DOHH2 (cell line): ENCODE data around the gene OR5AN1.

Experiments
- H3F3A ChIP-seq: fragments of 200-600 bp; sonication (generic), shearing (Covaris generic); 2 replicates; pipeline ENCODE4 v1.6.0; 2016; ENCODE audit warnings: antibody characterized with exemption, mild to moderate bottlenecking; ENCODE audit not compliant: control insufficient read depth, insufficient read depth
- H3K27ac ChIP-seq: fragments of 200-600 bp; sonication (generic); 2 replicates; pipeline ENCODE4 v1.5.1; 2014; ENCODE audit warnings: low read depth, mild to moderate bottlenecking, low read length, moderate library complexity
- H3K27me3 ChIP-seq: fragments of 200-600 bp; sonication (generic); 2 replicates; pipeline ENCODE4 v1.6.1; 2014; ENCODE audit warnings: mild to moderate bottlenecking, low read length, mixed read lengths; ENCODE audit not compliant: control insufficient read depth
- H3K36me3 ChIP-seq: fragments of 200-600 bp; sonication (generic); 2 replicates; pipeline ENCODE4 v1.6.1; 2014; ENCODE audit warnings: mild to moderate bottlenecking, low read length, moderate library complexity, mixed read lengths; ENCODE audit not compliant: control insufficient read depth
- H3K4me1 ChIP-seq: fragments of 200-600 bp; sonication (generic); 2 replicates; pipeline ENCODE4 v1.6.1; 2014; ENCODE audit warnings: mild to moderate bottlenecking, low read length, mixed read lengths; ENCODE audit not compliant: control insufficient read depth
- H3K4me2 ChIP-seq: fragments of 200-600 bp; sonication (generic); 2 replicates; pipeline ENCODE4 v1.6.0; 2014; ENCODE audit warnings: mild to moderate bottlenecking, low read length, moderate library complexity
- H3K4me3 ChIP-seq: fragments of 200-600 bp; sonication (generic); 2 replicates; pipeline ENCODE4 v1.5.1; 2014; ENCODE audit warnings: mild to moderate bottlenecking, low read length, mixed read lengths
- H3K79me2 ChIP-seq: fragments of 200-600 bp; sonication (generic); 2 replicates; pipeline ENCODE4 v1.6.1; 2014; ENCODE audit warnings: mild to moderate bottlenecking, low read length, mixed read lengths; ENCODE audit not compliant: control insufficient read depth
- H3K9me2 ChIP-seq: fragments of 200-600 bp; sonication (generic); replicated peaks from 2 replicates; pipeline ENCODE4 v1.6.1; 2014; ENCODE audit warnings: mild to moderate bottlenecking, low read length, mixed read lengths; ENCODE audit not compliant: control insufficient read depth
- H3K9me3 ChIP-seq: fragments of 200-600 bp; sonication (generic); 2 replicates; pipeline ENCODE4 v1.6.1; 2014; ENCODE audit warnings: antibody characterized with exemption, low read length, mixed read lengths; ENCODE audit not compliant: control insufficient read depth, insufficient read depth
- H4K20me1 ChIP-seq: fragments of 200-600 bp; sonication (generic); 2 replicates; pipeline ENCODE4 v1.6.0; 2014; ENCODE audit warnings: low read depth, mild to moderate bottlenecking, antibody characterized with exemption, low read length, moderate library complexity; ENCODE audit not compliant: control insufficient read depth, insufficient read depth
- EZH2phosphoT487 ChIP-seq: fragments of 200-600 bp; sonication (generic); IDR thresholded peaks from 2 replicates; pipeline ENCODE4 v1.6.1; 2017; ENCODE audit warnings: borderline replicate concordance, mild to moderate bottlenecking, antibody characterized with exemption, low read length, moderate library complexity, mixed read lengths
- TF ChIP-seq, protein P1 (sequence below): fragments of 200-600 bp; sonication (generic); IDR thresholded peaks from one replicate; pipeline ENCODE4 v1.5.1; 2014; ENCODE audit warnings: antibody characterized with exemption, mild to moderate bottlenecking, low read depth, low read length; ENCODE audit not compliant: poor library complexity, severe bottlenecking

OR5AN1 gene, protein sequence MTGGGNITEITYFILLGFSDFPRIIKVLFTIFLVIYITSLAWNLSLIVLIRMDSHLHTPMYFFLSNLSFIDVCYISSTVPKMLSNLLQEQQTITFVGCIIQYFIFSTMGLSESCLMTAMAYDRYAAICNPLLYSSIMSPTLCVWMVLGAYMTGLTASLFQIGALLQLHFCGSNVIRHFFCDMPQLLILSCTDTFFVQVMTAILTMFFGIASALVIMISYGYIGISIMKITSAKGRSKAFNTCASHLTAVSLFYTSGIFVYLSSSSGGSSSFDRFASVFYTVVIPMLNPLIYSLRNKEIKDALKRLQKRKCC

DNA sequence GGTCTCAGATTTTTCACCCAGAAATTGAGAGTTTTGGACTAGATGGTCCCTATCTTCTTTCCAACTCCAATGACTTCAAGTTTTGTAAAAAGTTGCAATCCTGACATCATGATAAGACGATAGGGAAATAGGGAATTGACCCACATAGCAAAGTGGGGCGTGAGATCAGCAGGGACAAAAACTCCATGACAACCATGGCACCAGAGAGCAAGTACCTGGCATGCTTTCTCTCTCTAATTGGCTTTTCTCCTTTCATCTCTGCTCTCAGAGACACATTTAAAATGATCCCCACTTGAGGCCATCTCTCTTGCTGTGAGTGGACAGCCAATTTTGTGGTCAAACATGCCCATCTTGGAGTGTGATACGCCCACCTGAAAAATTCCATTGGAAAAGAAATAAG, at the start of gene OR5AN1:
TSS of gene OR5AN1 (plus strand) at position 301 of the 400 bp plus-strand sequence. CDS start 5,564 bp downstream, outside the sequence.
- Histone ChIP-seq H3K4me1 (no peaks in the 10 kb centered on the region), H3K4me3 (no peak within 1 kb of the TSS), H3K4me2 (no peak within 1 kb of the TSS), H3K9me2 (no peaks in the 10 kb centered on the region), H3F3A (no peaks in the 10 kb centered on the region), H3K27me3 (no peaks in the 10 kb centered on the region), H3K36me3 (no peaks in the 10 kb centered on the region), H3K79me2 (no peaks in the 10 kb centered on the region), H3K9me3 (no peaks in the 10 kb centered on the region), H4K20me1 (no peaks in the 10 kb centered on the region), H3K27ac (no peak within 1 kb of the TSS)
- TF ChIP-seq, protein P1, sequence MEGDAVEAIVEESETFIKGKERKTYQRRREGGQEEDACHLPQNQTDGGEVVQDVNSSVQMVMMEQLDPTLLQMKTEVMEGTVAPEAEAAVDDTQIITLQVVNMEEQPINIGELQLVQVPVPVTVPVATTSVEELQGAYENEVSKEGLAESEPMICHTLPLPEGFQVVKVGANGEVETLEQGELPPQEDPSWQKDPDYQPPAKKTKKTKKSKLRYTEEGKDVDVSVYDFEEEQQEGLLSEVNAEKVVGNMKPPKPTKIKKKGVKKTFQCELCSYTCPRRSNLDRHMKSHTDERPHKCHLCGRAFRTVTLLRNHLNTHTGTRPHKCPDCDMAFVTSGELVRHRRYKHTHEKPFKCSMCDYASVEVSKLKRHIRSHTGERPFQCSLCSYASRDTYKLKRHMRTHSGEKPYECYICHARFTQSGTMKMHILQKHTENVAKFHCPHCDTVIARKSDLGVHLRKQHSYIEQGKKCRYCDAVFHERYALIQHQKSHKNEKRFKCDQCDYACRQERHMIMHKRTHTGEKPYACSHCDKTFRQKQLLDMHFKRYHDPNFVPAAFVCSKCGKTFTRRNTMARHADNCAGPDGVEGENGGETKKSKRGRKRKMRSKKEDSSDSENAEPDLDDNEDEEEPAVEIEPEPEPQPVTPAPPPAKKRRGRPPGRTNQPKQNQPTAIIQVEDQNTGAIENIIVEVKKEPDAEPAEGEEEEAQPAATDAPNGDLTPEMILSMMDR = no peak
- TF ChIP-seq EZH2phosphoT487 = no peak

DNA sequence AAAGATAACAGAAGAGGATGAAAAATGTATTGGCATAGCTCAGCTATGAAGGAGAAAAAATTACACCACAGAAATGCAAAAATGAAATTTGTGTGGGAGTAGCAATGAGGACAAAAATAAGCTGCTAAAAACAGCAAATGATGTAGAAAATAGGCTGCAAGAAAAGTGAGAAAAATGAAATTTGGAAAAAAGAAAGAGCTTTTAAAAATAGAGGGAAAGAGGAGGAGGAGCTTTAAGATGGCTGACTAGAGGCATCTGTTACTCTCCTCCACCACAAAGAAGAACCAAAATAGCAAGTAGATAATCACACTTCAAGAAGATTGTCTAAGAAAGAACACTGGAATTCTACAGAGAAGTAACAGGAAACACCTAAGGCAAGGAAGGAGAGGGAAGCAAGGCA, 23.7 kb upstream of the OR5AN1 start:
- Histone ChIP-seq H3K4me2 (no peak overlapping the region), H3K36me3 (no peaks in the 10 kb centered on the region), H3K27me3 (no peaks in the 10 kb centered on the region), H3F3A (no peaks in the 10 kb centered on the region), H3K9me3 (0 out of 2 replicates have a peak, but pooled peaks cover 2% of the 10 kb centered on the region), H3K27ac (no peak overlapping the region), H3K4me3 (no peak overlapping the region), H4K20me1 (no peaks in the 10 kb centered on the region), H3K9me2 (no peaks in the 10 kb centered on the region), H3K79me2 (no peaks in the 10 kb centered on the region), H3K4me1 (no peaks in the 10 kb centered on the region)
- no peak for TF ChIP-seq EZH2phosphoT487
- TF ChIP-seq, protein P1 = no peak

DNA sequence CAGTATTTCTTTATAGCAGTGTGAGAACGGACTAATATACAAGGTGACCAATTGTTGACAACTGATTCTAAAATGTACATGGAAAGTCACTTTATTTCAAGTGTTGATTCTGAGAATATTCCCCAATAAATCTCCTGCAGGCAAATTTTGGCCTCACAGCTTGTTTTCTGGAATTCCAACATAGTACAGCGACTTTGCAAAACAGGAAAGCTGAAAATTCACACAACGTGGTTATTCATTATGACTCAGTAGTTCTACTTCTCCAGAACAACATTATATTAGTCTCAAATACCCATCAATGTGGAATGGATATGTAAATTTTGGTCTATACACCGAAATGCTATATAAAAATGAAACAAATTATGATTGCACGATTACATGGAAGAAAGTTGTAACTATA, 22.5 kb upstream of the OR5AN1 start:
- Histone ChIP-seq H3K4me2 (no peak overlapping the region), H3K27ac (no peak overlapping the region), H3K4me3 (no peak overlapping the region), H3K27me3 (no peaks in the 10 kb centered on the region), H3K9me2 (no peaks in the 10 kb centered on the region), H3K4me1 (no peaks in the 10 kb centered on the region), H3K36me3 (no peaks in the 10 kb centered on the region), H4K20me1 (no peaks in the 10 kb centered on the region), H3K79me2 (no peaks in the 10 kb centered on the region), H3F3A (no peaks in the 10 kb centered on the region), H3K9me3 (0 out of 2 replicates have a peak, but pooled peaks cover 4% of the 10 kb centered on the region)
- TF ChIP-seq, protein P1 = no peak
- no peak for TF ChIP-seq EZH2phosphoT487
